Measurements from ENCODE around the gene LMF1.
"Not testable (repeated sequence)": the region's sequence is repeated elsewhere in the genome, so short reads cannot be mapped to it uniquely, and the experiment has no call there.

The LMF1 gene

GRCh38 chr16:887846-888245 is 82.9 kb downstream of the LMF1 start:
- H3K4me3 ChIP-seq (ENCODE audit: low read depth, low read length), result no peak overlapping the region
- TF ChIP-seq CTCF (IDR thresholded peaks at IDR 0.05; ENCODE audit: low read depth, low read length, missing control alignments), result no peak
- no peak for DNase-seq (ENCODE audit: low read depth)

- no peak overlapping the region for H3K4me3 ChIP-seq (ENCODE audit: low read depth, low read length)
- DNase-seq (ENCODE audit: low read depth), result no peak
- TF ChIP-seq CTCF (IDR thresholded peaks at IDR 0.05; ENCODE audit: low read depth, low read length, missing control alignments), result no peak
Measured at GRCh38 chr16:886802-887731, 83.7 kb downstream of the LMF1 start.

GRCh38 chr16:886084-886543 is 84.7 kb downstream of the LMF1 start:
- H3K4me3 ChIP-seq (ENCODE audit: low read depth, low read length), result no peak overlapping the region
- TF ChIP-seq CTCF (IDR thresholded peaks at IDR 0.05; ENCODE audit: low read depth, low read length, missing control alignments), result no peak
- no peak for DNase-seq (ENCODE audit: low read depth)

- DNase-seq (ENCODE audit: low read depth), result no peak
- no peak overlapping the region for H3K4me3 ChIP-seq (ENCODE audit: low read depth, low read length)
- TF ChIP-seq CTCF (IDR thresholded peaks at IDR 0.05; ENCODE audit: low read depth, low read length, missing control alignments), result no peak
Measured at GRCh38 chr16:885391-885790, 85.4 kb downstream of the LMF1 start.

- no peak overlapping the region for H3K4me3 ChIP-seq (ENCODE audit: low read depth, low read length)
- DNase-seq (ENCODE audit: low read depth), result no peak
- no peak for TF ChIP-seq CTCF (IDR thresholded peaks at IDR 0.05; ENCODE audit: low read depth, low read length, missing control alignments)
Measured at GRCh38 chr16:884232-884631, 86.6 kb downstream of the LMF1 start.

GRCh38 chr16:883781-884180 is 87.0 kb downstream of the LMF1 start:
- DNase-seq (ENCODE audit: low read depth), result no peak
- H3K4me3 ChIP-seq (ENCODE audit: low read depth, low read length), result no peak overlapping the region
- no peak for TF ChIP-seq CTCF (IDR thresholded peaks at IDR 0.05; ENCODE audit: low read depth, low read length, missing control alignments)

- no peak overlapping the region for H3K4me3 ChIP-seq (ENCODE audit: low read depth, low read length)
- TF ChIP-seq CTCF (IDR thresholded peaks at IDR 0.05; ENCODE audit: low read depth, low read length, missing control alignments), result no peak
- no peak for DNase-seq (ENCODE audit: low read depth)
Measured at GRCh38 chr16:883340-883739, 87.4 kb downstream of the LMF1 start.

GRCh38 chr16:882671-883070 is 88.1 kb downstream of the LMF1 start:
- not testable (repeated sequence) for DNase-seq (ENCODE audit: low read depth); H3K4me3 ChIP-seq (ENCODE audit: low read depth, low read length)

All from GM12864 (cell line).